GM19452 (cell line): ENCODE measurements around the gene EEFSEC.

Experiments
- ATAC-seq: cut with Tn5 transposase; IDR thresholded peaks from one replicate; pipeline ENCODE4 v1.9.1; 2021; ENCODE audit not compliant: unreplicated experiment

Gene EEFSEC

GRCh38 chr3:128282380-128283196 is 129.3 kb downstream of the EEFSEC start:
- no peak for ATAC-seq

GRCh38 chr3:128283421-128283820 is 130.1 kb downstream of the EEFSEC start:
- no peak for ATAC-seq

- ATAC-seq: no peak
Measured at GRCh38 chr3:128285042-128285966, 132.0 kb downstream of the EEFSEC start.

DNA sequence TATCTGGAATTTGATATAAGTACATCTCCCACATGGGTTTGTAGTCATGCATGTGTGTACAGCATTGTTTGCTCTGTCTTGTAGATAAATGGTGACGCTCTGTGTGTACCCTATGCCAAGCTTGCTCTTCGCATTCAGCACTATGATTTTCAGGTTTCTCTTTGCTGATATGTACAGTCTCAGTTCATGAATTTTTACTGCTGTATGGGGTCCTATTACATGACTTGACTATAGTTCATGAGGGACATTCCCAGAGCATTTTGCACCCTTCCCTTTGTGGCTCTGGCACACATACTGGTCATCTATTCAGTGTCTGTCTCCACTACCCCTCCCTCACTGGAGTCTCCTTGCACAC is 132.7 kb downstream of the EEFSEC start:
- ATAC-seq: no peak

DNA sequence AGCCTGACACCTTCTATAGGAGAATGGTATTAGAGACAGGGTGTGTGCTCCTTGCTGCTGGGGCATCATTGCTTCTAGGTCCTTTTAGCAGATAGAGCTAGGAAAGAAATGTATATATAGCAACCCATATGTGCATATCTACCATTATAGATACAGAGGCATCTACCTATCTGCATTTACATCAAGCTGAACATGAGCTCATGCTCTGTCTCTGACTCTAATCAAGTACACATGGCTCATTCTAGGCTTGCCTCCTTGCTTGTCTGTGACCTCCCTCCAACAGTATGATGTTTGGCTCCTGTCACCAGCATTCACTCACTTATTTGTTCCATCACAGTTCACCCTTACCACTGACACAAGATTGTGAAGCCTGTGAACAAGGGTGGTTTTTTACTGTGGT is 133.4 kb downstream of the EEFSEC start:
- no peak for ATAC-seq

DNA sequence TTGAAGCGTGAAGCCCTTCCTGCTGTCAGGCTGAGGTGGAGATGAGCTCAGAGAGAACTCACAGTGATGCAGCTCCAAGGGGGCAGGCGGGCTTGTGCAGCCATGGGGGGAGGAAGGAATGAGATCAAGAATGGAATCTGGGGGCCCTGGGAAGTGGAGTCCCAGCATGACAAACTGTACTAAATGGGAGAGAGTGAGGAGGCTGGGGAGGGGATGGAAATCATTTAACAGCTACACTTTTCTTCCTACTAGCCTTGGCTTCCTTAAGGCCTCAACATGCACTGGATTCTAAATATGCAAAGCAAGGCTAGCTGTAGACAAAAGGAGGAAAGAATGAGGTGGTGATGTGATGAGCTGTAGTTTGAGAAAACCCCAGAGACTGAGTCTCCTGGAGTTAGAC is 133.9 kb downstream of the EEFSEC start:
- no peak for ATAC-seq

DNA sequence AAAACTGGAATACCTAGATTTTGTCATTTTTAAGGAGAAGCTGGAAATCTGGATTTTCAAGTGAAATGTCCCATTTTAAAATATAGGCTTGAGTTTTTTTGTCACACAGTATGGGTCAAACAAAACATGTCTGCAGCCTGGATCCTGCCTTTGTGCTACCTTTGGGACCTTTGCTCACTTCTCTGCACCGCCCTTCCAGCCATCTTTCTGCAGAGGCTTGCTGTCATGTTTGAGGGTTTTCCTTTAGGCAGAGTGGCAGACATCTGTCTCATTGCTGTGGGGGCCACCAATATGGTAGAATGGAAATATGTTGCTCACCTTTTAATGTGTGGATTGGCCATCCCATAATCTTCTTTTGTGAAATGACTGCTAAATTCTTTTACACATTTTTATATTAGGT is 136.3 kb downstream of the EEFSEC start:
- no peak for ATAC-seq

GRCh38 chr3:128290484-128290883 is 137.2 kb downstream of the EEFSEC start:
- no peak for ATAC-seq

DNA sequence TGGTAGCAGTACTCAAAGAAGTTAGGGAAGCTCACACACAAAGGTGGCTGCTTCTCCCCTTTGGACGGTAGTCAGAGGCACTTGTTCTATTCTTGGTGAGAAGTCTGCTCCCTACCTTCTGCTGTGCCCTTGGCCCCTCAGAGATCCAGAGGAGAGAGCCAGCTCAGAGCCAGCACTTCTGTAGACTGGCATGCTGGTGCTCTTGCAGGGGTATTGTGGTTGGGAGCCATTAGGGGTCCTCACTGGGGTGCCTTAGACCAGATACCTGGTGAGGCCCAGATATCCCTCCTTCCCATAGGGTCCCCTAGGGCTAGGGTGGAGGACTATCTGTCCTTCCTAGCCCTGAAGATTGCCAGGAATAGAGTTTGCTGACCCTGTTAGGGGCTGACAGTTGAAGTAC is 140.6 kb downstream of the EEFSEC start:
- ATAC-seq: no peak

DNA sequence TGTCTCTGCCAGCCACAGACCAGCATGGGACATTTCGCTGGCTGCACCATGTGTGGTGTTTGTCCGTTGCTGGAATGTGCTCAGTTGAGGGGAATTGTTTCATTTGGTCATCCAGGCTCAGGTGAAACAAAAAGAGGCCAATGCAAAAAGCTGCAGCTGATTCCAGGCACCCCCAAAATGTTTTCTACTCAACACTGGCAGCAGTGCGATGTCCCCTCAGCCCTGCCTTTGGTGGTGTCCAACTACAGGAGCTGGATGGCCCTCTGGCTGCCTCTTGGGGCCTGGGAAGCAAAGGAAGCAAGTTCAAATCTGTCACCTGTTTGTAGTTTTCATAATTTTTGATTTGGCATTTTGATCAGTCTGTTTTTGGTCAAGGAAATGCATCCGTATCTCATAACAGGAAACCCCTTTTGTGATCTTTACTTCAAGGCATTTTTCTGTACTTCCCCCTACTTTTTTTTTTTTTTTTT is 141.8 kb downstream of the EEFSEC start:
- ATAC-seq: no peak

GRCh38 chr3:128296469-128297251 is 143.4 kb downstream of the EEFSEC start:
- no peak for ATAC-seq

DNA sequence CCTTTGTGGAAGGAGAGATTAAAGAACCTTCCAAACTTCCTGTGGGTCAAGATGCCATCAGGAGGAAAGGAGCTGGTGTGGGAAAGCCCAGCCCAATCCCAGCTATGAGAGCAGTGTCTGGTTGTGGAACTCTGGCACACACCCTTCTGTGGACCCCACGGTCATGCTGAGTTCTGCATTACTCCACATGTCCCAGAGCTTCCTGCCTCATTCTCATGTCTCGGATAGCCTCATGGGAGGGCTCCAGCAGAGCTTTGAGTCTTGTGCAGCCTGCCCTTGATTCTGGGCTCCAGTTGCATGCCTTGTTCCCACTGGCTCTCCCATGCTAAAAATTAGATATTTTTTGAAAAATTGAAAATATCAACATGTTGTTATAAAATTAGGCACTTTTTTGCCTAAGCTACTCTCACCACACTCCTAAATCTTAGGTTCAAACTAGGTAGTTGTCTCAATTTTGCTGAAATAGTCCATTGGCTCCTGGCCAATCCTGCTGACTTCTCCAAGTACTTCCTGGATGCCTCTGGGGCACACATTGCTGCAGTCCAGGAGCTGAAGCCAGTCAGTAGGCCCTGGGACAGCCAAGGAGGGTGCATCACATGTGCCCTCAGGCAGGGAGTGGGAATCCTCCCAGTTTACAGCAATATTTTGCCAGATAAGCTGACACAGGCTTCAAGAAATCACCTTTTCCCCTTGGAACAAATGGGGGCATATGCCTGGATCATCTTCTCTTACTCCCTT is 144.3 kb downstream of the EEFSEC start:
- no peak for ATAC-seq

- ATAC-seq: no peak
Measured at GRCh38 chr3:128301186-128302023, 148.1 kb downstream of the EEFSEC start.

DNA sequence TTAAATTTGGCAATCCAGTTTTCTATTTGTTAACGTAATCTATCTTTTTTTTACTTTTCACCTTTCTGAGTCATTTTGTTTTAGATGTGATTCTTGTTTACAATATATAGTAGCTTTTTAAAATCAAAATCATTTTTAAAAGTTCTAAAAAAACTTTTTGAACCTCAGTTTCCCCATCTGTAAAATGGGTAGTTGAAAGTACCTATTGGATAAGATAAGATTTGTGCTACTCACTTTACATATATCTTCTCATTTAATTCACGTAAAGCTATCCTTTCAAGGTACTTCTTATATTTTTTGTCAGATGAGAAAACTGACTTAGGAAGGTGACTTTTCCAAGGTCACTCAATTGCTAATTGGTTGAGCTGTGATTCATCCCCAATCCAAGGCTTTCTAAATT is 153.2 kb downstream of the EEFSEC start:
- ATAC-seq: no peak

DNA sequence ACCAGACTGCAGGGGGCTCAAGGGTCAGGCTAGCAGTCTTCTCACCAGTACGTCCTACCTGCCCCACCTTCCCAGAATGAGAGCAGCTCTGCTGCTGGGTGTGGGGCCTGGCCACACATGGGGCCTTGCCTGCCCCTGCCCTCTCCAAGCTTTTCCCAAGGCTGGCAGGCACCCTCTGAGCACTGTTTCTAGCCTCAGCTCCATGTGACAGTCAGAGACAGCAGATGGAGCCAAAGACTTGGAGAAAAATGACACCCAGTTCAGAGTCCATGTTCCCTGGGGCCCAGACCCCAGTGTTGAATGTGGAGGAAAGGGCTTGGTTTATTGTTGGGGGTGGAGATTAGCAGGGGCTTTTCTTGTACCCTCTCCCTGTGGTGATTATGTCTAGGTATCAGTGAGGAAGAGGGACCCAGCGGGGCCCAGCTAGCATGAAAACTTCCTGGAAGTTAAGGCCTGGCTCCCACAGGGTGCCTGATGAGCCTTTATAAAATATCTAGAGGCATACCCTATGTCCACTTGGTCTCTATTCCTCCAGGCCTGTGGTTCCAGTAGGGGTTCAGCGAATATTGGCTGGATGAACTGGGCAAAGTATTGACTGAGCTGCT is 153.8 kb downstream of the EEFSEC start:
- ATAC-seq: no peak

- no peak for ATAC-seq
Measured at GRCh38 chr3:128307781-128308469, 154.6 kb downstream of the EEFSEC start.

GRCh38 chr3:128309026-128309425 is 155.7 kb downstream of the EEFSEC start:
- no peak for ATAC-seq

DNA sequence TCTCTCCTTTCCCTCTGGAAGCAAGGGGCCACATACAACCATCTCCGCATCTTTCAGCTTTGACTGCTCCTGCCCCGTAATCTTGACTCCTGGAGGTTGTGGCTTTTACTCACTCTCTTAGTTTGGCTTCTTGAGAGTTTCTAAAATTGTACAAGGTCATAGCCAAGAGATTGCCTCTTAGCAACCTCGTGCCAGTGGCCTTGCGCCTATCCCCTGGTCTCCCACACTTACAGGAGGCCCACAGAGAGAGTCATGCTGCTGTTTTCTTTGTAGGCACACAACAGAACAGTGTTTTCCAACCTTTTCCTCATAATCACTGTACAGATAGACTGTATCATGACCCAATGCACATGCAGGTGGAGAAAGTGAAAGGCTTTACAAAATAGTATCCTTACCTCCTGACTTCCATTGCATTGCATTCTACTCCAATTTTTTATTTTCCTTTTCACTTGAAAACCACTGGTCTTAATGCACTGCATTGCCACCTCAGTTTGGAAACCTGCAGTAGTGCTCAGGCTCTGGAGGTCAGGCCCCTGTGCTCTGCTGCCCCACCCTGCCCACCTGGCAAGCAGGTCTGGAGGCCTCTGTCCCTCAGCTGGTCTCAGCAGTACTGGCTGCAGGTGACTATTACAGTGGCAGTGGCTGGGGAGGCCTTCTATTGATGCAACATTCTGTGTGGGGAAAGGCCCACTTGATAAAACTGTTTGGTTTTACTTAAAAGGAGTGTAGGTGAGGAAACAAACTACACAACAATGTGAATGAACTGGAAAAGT is 157.2 kb downstream of the EEFSEC start:
- ATAC-seq: no peak
